ENCODE results near the gene ALOX5. TPM values are rescaled to one million over a fixed set of nuclear protein-coding genes. Genes with fewer than 3 reads are reported as not detected.
"Not testable (repeated sequence)": the region's sequence is repeated elsewhere in the genome, so short reads cannot be mapped to it uniquely, and the experiment has no call there.

The ALOX5 gene
- total RNA-seq (100 to 1,000 TPM in 1 of 2 donors, 10 to 100 TPM in 1; 21.5 to 190 TPM), polyA plus RNA-seq (100 to 1,000 TPM in 1 of 2 donors, 10 to 100 TPM in 1; 98.6 to 270 TPM)
- long read RNA-seq, donor 1: 0 reads
- long read RNA-seq, donor 2: 0 reads
- long read RNA-seq, donor 3: 0 reads
- long read RNA-seq, donor 4: 0 reads
- long read RNA-seq, donor 5: 0 reads

GRCh38 chr10:45373576-45374349 lies at the start of gene ALOX5:
TSS of gene ALOX5 (plus strand) at chr10:45374216. CDS start at chr10:45374280, 64 bp downstream.
- H3K27ac ChIP-seq (ENCODE audit: low read depth in 1 of 2, low read length in 1 of 2): peak within 1 kb of the TSS in 1 of 2 donors; percentile 82
- TF ChIP-seq, protein P1, sequence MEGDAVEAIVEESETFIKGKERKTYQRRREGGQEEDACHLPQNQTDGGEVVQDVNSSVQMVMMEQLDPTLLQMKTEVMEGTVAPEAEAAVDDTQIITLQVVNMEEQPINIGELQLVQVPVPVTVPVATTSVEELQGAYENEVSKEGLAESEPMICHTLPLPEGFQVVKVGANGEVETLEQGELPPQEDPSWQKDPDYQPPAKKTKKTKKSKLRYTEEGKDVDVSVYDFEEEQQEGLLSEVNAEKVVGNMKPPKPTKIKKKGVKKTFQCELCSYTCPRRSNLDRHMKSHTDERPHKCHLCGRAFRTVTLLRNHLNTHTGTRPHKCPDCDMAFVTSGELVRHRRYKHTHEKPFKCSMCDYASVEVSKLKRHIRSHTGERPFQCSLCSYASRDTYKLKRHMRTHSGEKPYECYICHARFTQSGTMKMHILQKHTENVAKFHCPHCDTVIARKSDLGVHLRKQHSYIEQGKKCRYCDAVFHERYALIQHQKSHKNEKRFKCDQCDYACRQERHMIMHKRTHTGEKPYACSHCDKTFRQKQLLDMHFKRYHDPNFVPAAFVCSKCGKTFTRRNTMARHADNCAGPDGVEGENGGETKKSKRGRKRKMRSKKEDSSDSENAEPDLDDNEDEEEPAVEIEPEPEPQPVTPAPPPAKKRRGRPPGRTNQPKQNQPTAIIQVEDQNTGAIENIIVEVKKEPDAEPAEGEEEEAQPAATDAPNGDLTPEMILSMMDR (IDR thresholded peaks at IDR 0.05; ENCODE audit: control extremely low read depth, extremely low read depth): no peak
- H3K27me3 ChIP-seq (ENCODE audit: control insufficient read depth in 3 of 3, insufficient read depth in 3 of 3, low read length in 2 of 3): peaks cover 0 to 73% (median 45%) of the 10 kb centered on the region in 3 donors
- no peak within 1 kb of the TSS for H3K9ac ChIP-seq (ENCODE audit: insufficient read depth in 1 of 2, low read length in 2 of 2)
- ATAC-seq (ENCODE audit: insufficient read depth, low FRiP score): peak; percentile 82
- no peaks in the 10 kb centered on the region for H3K36me3 ChIP-seq (ENCODE audit: control insufficient read depth in 4 of 4, insufficient read depth in 4 of 4, low read length in 4 of 4)
- peaks cover 0 to 17% (median 2%) of the 10 kb centered on the region in 5 donors for H3K4me1 ChIP-seq (ENCODE audit: control insufficient read depth in 5 of 5, insufficient read depth in 5 of 5, low read length in 5 of 5)
- H3K4me3 ChIP-seq: peak within 1 kb of the TSS; percentile 35
- WGBS, 2 donors: 1% methylated on average over 36 to 59 of the region's 59 CpGs
- DNase-seq: peak; percentile 21 to 60 (median 49)
- no peaks in the 10 kb centered on the region for H3K9me3 ChIP-seq (ENCODE audit: control insufficient read depth in 4 of 4, insufficient read depth in 3 of 4, low read length in 3 of 4)

DNA sequence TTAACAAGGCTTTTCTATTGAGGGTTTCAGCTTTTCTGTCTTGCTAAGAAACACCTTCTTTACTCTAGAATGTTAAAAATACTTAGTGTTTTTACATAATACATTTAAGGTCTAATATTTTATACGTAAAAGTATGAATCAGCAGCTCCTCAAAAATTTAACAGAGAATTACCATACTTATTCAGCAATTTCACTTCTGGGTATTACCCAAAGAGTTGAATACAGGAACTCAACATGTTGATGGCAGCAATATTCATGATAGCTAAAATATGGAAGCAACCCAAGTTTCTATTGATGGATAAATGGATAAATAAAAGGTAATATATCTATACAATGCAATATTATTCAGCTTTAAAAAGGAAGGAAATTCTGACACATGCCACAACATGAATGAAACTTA lies 48.9 kb upstream of the ALOX5 start:
- WGBS, 2 donors: 72 to 78% methylated on average over 1 of the region's 1 CpG
- Histone ChIP-seq H3K27me3 (ENCODE audit: control insufficient read depth in 3 of 3, insufficient read depth in 3 of 3, low read length in 2 of 3) (no peaks in the 10 kb centered on the region), H3K27ac (ENCODE audit: low read depth in 1 of 2, low read length in 1 of 2) (no peak overlapping the region), H3K4me3 (no peak overlapping the region), H3K9me3 (ENCODE audit: control insufficient read depth in 4 of 4, insufficient read depth in 3 of 4, low read length in 3 of 4) (peaks cover 0 to 4% (median 0%) of the 10 kb centered on the region in 4 donors), H3K9ac (ENCODE audit: insufficient read depth in 1 of 2, low read length in 2 of 2) (no peak overlapping the region), H3K36me3 (ENCODE audit: control insufficient read depth in 4 of 4, insufficient read depth in 4 of 4, low read length in 4 of 4) (no peaks in the 10 kb centered on the region), H3K4me1 (ENCODE audit: control insufficient read depth in 5 of 5, insufficient read depth in 5 of 5, low read length in 5 of 5) (no peaks in the 10 kb centered on the region)
- no peak for DNase-seq
- TF ChIP-seq, protein P1 (IDR thresholded peaks at IDR 0.05; ENCODE audit: control extremely low read depth, extremely low read depth): no peak
- ATAC-seq (ENCODE audit: insufficient read depth, low FRiP score): no peak

- H3K9ac ChIP-seq (ENCODE audit: insufficient read depth in 1 of 2, low read length in 2 of 2); ATAC-seq (ENCODE audit: insufficient read depth, low FRiP score); H3K9me3 ChIP-seq (ENCODE audit: control insufficient read depth in 4 of 4, insufficient read depth in 3 of 4, low read length in 3 of 4); H3K4me1 ChIP-seq (ENCODE audit: control insufficient read depth in 5 of 5, insufficient read depth in 5 of 5, low read length in 5 of 5); H3K4me3 ChIP-seq; H3K27ac ChIP-seq (ENCODE audit: low read depth in 1 of 2, low read length in 1 of 2); H3K36me3 ChIP-seq (ENCODE audit: control insufficient read depth in 4 of 4, insufficient read depth in 4 of 4, low read length in 4 of 4); DNase-seq; H3K27me3 ChIP-seq (ENCODE audit: control insufficient read depth in 3 of 3, insufficient read depth in 3 of 3, low read length in 2 of 3): not testable (repeated sequence)
- 88 to 100% methylated on average over 1 of the region's 1 CpG for WGBS, 2 donors
Observed at GRCh38 chr10:45326864-45327263, 47.2 kb upstream of the ALOX5 start.

DNA sequence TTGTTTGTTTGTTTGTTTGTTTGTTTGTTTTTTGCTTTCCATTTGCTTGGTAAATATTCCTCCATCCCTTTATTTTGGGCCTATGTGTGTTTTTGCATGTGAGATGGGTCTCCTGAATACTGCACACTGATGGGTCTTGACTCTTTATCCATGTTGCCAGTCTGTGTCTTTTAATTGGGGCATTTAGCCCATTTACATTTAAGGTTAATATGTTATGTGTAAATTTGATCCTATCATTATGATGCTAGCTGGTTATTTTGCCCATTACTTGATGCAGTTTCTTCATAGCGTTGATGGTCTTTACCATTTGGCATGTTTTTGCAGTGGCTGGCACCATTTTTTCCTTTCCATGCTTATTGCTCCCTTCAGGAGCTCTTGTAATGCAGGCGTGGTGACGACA lies 42.2 kb upstream of the ALOX5 start:
- H3K4me1 ChIP-seq (ENCODE audit: control insufficient read depth in 5 of 5, insufficient read depth in 5 of 5, low read length in 5 of 5); H3K36me3 ChIP-seq (ENCODE audit: control insufficient read depth in 4 of 4, insufficient read depth in 4 of 4, low read length in 4 of 4); ATAC-seq (ENCODE audit: insufficient read depth, low FRiP score); H3K9ac ChIP-seq (ENCODE audit: insufficient read depth in 1 of 2, low read length in 2 of 2); H3K9me3 ChIP-seq (ENCODE audit: control insufficient read depth in 4 of 4, insufficient read depth in 3 of 4, low read length in 3 of 4); H3K27ac ChIP-seq (ENCODE audit: low read depth in 1 of 2, low read length in 1 of 2); H3K4me3 ChIP-seq; DNase-seq; H3K27me3 ChIP-seq (ENCODE audit: control insufficient read depth in 3 of 3, insufficient read depth in 3 of 3, low read length in 2 of 3): not testable (repeated sequence)
- WGBS, 2 donors: 93% methylated on average over 3 of the region's 3 CpGs

Measured in lung (tissue), 16 donors.